ENCODE measurements around the gene SMIM32.

DNA sequence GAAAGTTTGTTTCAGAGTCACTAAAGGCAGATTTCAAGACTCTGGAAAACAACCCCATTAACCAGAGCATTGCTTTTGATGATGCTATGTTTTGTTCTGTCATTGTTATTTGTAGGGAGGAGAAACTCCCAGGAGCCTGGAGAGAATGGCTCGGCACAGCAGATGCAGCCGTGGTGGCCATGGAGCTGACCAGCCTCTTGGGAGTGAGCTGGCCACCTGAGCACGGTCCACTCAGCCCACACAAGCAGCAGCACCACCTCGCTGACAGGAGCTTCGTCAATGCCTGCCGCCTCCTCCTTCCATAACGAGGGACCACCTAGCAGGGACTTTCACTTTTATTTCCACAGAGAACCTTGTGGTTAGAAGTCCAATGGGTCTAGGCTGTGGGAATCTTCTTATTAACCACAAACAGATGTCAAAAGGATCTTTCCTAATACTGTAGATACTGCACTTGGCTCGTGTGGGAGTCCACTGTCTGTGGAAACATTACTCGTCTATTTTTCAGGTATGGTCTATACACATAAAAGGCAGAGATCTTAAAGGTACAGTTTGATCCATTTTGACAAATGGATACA lies 21.0 kb upstream of the SMIM32 start:
- TF ChIP-seq POLR2A (IDR thresholded peaks at IDR 0.05; ENCODE audit: low read depth, low read length): no peak
- TF ChIP-seq POLR2AphosphoS5 (IDR thresholded peaks at IDR 0.05; ENCODE audit: low read depth, low read length): no peak
- TF ChIP-seq TAF1 (IDR thresholded peaks at IDR 0.05; ENCODE audit: low read depth, low read length): no peak
- no peak for TF ChIP-seq PAX5 (IDR thresholded peaks at IDR 0.05; ENCODE audit: insufficient read depth, low read length, severe bottlenecking)
- TF ChIP-seq SPI1 (IDR thresholded peaks at IDR 0.05; ENCODE audit: low read depth, low read length): no peak

Measured in GM12891 (cell line).